HK-2 (cell line): Measurements from ENCODE around the gene ECE1.
"Not testable (repeated sequence)": the region's sequence is repeated elsewhere in the genome, so short reads cannot be mapped to it uniquely, and the experiment has no call there.

Experiments
- DNase-seq: peaks from one replicate; pipeline ENCODE4 v3.0.0-alpha.2; 2018; ENCODE audit not compliant: unreplicated experiment

The ECE1 gene

DNA sequence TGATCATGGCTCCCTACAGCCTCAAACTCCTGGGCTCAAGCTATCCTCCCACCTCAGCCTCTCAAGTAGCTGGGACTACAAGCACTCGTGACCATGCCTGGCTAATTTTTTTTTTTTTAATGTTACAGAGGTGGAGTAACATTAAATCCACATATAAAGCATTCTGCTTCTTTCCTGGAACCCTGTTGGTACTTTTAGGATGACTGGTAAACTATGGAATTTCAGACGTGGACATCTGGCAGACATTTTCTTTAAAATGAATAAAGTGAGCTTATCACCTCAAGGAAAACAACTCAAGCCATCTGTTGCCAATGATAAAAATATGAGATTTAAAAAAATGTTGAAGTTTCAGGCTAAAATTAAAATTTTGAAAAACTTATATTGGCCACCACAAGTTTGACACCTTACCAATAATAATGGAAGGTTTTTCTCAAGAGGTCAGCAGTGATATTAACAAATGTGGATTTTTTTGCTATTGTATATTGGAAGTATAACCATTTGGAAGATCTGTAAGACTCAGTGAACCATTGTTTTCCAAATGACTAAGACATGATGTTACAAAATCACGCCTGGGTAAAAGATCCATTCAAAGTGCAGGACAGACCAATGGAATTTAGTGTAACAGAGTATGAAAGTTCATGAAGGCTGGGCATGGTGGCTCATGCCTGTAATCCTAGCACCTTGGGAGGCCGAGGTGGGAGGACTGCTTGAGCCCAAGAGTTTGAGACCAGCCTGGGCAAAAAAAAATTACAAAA lies 60.8 kb downstream of the ECE1 start:
- no peak for DNase-seq

DNA sequence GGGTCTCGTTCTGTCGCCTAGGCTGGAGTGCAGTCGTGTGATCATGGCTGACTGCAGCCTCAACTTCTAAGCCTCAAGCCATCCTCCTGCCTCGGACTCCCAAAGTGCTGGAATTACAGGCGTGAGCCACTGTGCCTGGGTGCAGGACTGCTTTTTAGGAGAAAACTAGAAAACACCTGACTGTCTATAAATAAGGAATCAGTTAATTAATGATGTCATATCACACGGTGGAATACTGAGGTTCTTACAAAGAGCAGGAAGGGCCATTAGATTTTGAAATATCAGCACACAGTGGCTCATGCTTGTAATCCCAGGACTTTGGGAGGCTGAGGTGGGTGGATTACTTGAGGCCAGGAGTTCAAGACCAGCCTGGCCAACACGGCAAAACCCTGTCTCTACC lies 62.0 kb downstream of the ECE1 start:
- not testable (repeated sequence) for DNase-seq

- DNase-seq: no peak
Measured at GRCh38 chr1:21225065-21225464, 65.2 kb downstream of the ECE1 start.

DNA sequence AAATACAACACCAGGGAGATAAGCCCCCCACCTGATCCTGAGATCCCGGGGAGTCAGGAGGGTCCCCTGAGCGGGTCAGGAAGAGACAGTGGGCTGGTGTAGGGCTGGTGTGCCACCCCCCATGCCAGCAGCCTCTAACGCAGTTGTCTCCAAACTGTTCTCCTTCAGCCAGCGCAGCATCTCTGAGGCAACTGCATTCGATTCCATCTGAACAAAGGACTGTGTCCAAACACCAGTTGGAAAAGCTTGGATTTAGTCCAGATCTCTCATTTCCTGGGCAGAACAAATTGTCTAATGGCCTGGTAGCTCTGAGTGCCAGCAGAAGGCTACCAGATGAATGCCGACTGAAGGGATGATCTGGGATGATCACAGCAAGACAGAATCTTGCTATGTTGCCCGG lies 69.4 kb downstream of the ECE1 start:
- no peak for DNase-seq

DNA sequence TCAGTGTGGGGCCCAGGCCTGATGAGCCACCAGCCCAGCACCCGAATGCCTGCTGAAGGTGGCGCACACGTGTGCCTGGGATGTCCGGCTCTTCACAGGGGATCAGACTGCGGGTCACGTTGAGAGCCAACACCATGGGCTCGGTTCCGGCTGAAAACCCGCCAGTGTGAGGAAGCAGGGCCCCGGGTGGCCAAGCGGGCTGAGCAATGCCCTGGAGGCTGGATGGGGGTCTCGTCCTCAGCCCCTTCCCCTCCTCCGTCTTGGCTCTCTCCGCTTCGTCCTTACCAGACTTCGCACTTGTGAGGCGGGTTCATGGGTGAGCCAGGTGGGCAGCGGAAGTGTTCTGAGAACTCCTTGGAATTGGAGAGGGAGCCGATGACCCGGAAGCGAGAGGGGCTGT lies 70.6 kb downstream of the ECE1 start:
- DNase-seq: no peak

- DNase-seq: peak; percentile 57
Measured at GRCh38 chr1:21217812-21218596, 72.3 kb downstream of the ECE1 start.

GRCh38 chr1:21216835-21217811 lies 73.1 kb downstream of the ECE1 start:
- peak; percentile 54 for DNase-seq

DNA sequence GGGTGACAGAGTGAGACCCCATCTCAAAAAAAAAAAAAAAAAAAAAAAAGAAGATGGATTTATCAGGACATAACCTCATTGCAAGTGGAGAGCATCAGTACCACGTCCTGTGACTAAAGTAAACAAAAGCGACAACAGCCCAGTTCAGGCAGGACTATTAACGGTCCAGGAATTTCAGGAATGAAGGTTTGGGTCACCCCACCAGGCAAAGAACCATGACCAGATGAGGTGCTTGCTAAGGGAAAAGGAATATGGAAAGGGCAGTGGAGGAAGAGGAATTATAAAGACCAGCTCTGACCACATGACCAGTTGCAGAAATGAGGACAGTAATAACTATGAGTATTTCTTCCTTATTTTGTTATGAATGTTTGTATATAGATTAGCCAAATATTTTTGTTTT lies 78.1 kb downstream of the ECE1 start:
- DNase-seq: no peak

- not testable (repeated sequence) for DNase-seq
Measured at GRCh38 chr1:21208137-21208700, 82.0 kb downstream of the ECE1 start.

DNA sequence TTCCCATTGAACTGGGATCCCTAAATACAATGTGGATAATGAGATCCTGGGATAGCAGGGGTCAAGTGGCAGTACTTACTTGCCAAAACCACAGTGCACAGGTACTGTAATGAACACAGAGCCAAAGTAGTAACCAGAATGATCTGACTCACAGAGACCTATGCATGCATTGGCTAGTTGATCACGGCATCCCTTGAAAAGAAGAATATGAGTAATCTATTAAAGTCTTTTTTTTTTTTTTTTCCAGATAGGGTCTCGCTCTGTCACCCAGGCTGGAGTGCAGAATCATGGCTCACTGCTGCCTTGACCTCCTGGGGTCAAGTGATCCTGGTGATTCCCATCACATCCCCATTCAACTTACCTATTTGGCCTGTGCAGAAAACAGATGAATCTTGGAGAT lies 84.1 kb downstream of the ECE1 start:
- peak; percentile 54 for DNase-seq

DNA sequence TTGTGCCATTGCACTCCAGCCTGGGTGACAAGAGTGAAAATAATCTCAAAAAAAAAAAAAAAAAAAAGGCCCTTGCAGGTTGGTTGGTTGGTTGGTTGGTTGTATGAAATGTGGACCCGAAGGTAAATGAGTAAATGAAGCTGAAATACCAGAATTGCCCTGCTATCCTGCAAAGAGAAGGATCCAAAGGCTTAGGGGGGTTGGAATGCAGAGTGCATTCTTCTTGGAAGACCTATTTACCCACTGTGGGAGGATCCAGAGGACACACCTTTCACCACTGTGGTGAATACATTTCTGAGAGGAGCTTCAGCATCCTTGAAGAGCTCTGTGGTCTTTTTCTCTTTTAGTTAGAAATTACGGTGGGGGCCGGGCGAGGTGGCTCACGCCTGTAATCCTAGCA lies 84.8 kb downstream of the ECE1 start:
- no peak for DNase-seq

GRCh38 chr1:21201650-21202049 lies 88.6 kb downstream of the ECE1 start:
- no peak for DNase-seq

DNA sequence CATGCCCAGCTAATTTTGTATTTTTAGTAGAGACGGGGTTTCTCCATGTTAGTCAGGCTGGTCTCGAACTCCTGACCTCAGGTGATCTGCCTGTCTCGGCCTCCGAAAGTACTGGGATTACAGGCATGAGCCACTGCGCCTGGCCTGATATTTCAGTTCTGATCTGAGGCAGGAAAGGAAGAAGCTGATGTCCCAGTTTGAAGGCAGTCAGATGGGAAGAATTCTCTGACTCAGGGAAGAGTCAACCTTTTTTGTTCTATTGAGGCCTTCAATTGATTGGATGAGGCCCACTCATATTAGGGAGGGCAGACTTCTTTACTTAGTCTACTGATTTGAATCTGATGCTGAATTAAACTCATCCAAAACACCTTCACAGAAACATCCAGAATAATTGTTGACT lies 89.0 kb downstream of the ECE1 start:
- DNase-seq: not testable (repeated sequence)

GRCh38 chr1:21200767-21201166 lies 89.5 kb downstream of the ECE1 start:
- no peak for DNase-seq

- no peak for DNase-seq
Measured at GRCh38 chr1:21198929-21199328, 91.3 kb downstream of the ECE1 start.

DNA sequence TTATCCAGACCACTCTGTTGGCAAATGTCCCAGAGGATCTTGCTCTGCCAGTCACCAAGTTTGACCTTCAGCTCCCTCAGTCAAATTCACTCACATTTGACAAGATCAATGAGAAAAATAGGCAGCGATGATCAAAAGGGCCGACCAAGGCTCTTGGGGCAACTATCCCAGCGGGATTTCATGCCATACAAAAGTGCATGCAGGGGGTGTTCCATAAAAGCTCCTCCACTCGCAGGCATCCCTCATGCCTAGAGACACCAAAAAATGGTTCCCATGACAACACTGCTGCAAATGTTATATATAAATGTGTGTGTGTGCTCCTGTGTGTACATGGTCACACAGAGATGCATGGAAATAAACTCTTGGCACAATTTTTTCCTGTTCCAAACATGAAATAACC lies 97.4 kb downstream of the ECE1 start:
- DNase-seq: no peak

DNA sequence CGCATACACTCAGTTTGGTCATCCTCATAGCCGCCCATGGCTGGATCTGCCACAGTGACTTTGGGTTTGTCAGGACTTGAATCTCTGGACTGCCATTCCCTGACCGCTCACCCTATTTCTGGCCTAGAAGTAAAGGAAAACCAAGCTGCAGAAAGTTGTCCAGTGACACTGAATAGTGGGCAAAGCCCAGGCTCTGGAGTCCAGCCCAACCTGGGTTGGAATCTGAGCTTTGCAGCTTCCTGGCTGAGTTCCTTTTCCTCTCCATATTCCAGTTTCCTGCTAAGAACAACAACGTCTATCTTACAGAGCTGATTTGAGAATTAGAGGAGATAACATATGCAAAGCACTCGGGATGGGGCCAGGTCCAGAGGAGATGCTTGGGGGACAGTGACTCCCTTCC lies 98.0 kb downstream of the ECE1 start:
- no peak for DNase-seq

DNA sequence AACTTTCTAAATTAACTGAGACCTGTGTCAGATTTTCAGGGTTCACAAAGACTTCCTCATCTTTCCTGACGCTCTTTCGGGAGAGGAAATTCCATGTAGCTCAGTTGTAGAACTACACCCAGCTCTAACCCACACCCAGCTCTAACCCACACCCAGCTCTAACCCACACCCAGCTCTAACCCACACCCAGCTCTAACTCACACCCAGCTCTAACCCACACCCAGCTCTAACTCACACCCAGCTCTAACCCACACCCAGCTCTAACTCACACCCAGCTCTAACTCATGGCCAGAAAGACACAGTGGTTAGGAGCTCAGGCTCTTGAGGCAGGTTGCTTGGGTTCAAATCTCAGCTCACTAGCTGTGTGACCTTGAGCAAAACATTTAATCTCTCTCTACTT lies 99.5 kb downstream of the ECE1 start:
- DNase-seq: not testable (repeated sequence)

GRCh38 chr1:21189906-21190500 lies 100.3 kb downstream of the ECE1 start:
- no peak for DNase-seq

- DNase-seq: no peak
Measured at GRCh38 chr1:21189421-21189820, 100.8 kb downstream of the ECE1 start.

DNA sequence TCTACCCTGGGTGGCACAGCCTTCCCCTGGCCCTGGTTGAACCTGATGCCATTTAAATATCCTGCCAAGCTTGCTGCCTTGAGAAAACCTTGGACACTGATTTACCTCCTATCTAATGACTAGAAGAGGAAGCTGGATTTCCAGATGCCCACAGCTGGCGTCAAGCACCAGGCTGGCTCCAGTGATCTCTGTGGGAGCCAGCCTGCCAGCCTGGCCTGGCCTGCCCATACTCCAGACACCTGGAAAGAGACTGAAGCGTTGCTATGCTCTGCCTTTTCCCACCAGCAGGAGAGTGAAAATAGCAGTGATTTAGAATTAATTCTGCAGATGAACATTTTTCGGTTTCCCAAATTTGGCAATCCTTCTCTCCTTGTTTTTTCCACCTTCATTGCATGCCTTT lies 102.0 kb downstream of the ECE1 start:
- DNase-seq: no peak
